Thyroid gland (tissue), 4 donors: Measurements from ENCODE around the gene TXNDC11. TPM values are rescaled to one million over a fixed set of nuclear protein-coding genes. Genes with fewer than 3 reads are reported as not detected.

Source experiments
- DNase-seq, 2 donors: peaks; one replicate each; pipeline ENCODE4 v3.0.0-alpha.2; 2019
- H3K27ac ChIP-seq, 3 donors: fragments of 200-600 bp; sonication (generic); 1 replicate in 2 of 3; 2 replicates in 1 of 3; pipeline ENCODE4 v1.5.1; 2016 to 2019; ENCODE audit warnings: mild to moderate bottlenecking in 1 of 3, moderate library complexity in 1 of 3
- H3K27me3 ChIP-seq: fragments of 200-600 bp; sonication (generic); one replicate; pipeline ENCODE4 v1.5.1; 2019
- H3K36me3 ChIP-seq, 2 donors: fragments of 200-600 bp; sonication (generic); one replicate each; pipeline ENCODE4 v1.5.1; 2016 to 2019
- H3K4me1 ChIP-seq, 2 donors: fragments of 200-600 bp; sonication (generic); one replicate each; pipeline ENCODE4 v1.5.1; 2017 to 2019
- H3K4me3 ChIP-seq, 3 donors: fragments of 200-600 bp; sonication (generic); replicated peaks in 1 of 3; 1 replicate in 2 of 3; 2 replicates in 1 of 3; pipeline ENCODE4 v1.5.1; 2016; ENCODE audit warnings: mild to moderate bottlenecking in 1 of 3
- H3K9me3 ChIP-seq: fragments of 200-600 bp; sonication (generic); one replicate; pipeline ENCODE4 v1.5.1; 2017
- CTCF ChIP-seq, 6 experiments: fragments of 200-600 bp in 3 of 6; fragments of 450-650 bp in 3 of 6; sonication (generic) in 3 of 6; IDR thresholded peaks; one replicate each; pipeline ENCODE4 v1.5.1; 2016 to 2019; ENCODE audit warnings: antibody characterized with exemption in 6 of 6, mild to moderate bottlenecking in 2 of 6, inconsistent platforms in 1 of 6, moderate library complexity in 1 of 6
- POLR2A ChIP-seq, 2 donors: fragments of 450-650 bp; IDR thresholded peaks; one replicate each; pipeline ENCODE4 v1.6.1; 2017; ENCODE audit warnings: antibody characterized with exemption in 2 of 2, mild to moderate bottlenecking in 2 of 2, moderate library complexity in 1 of 2
- WGBS, 2 donors: methylation state at CpG; one replicate each; pipeline ENCODE4 v1.1.5; 2017; 5-methylcytosine and 5-hydroxymethylcytosine counted together
- intact Hi-C: fragments of 100-400 bp; cut with DNase I; formaldehyde crosslinking; loops from one replicate; pipeline ENCODE4 v1.15.1; 2023
- total RNA-seq, 4 donors: library from RNA; depleted of rRNA; stranded (reverse); fragments of >200 nt; gene quantifications; one replicate each; pipeline ENCODE4 v1.2.3, GENCODE V29; 2016

The TXNDC11 gene
- total RNA-seq, 4 donors from 2014 or later = 77.3 to 135 (median 115) TPM

GRCh38 chr16:11658896-11659708, 83.6 kb downstream of the TXNDC11 start:
- intact Hi-C loops = no loop called here
- no peak overlapping the region for H3K27ac ChIP-seq
- H3K36me3 ChIP-seq = no peaks in the 10 kb centered on the region
- TF ChIP-seq CTCF (IDR thresholded peaks at IDR 0.05) (no peak), POLR2A (IDR thresholded peaks at IDR 0.05) (no peak)
- H3K27me3 ChIP-seq = no peaks in the 10 kb centered on the region
- DNase-seq = no peak
- WGBS, 2 donors = 71 to 80% methylated on average over 14 of the region's 19 CpGs
- peaks cover 0 to 11% of the 10 kb centered on the region in 2 donors for H3K4me1 ChIP-seq
- H3K9me3 ChIP-seq = no peaks in the 10 kb centered on the region
- H3K4me3 ChIP-seq = no peak overlapping the region

GRCh38 chr16:11657556-11657955, 85.1 kb downstream of the TXNDC11 start:
- WGBS, 2 donors = 66 to 78% methylated on average over 8 of the region's 8 CpGs
- DNase-seq = no peak
- Histone ChIP-seq H3K27me3 (no peaks in the 10 kb centered on the region), H3K4me3 (no peak overlapping the region), H3K9me3 (no peaks in the 10 kb centered on the region), H3K27ac (no peak overlapping the region), H3K4me1 (peaks cover 0 to 11% of the 10 kb centered on the region in 2 donors), H3K36me3 (no peaks in the 10 kb centered on the region)
- TF ChIP-seq POLR2A (IDR thresholded peaks at IDR 0.05) (no peak), CTCF (IDR thresholded peaks at IDR 0.05) (no peak)
- intact Hi-C loops = no loop called here

GRCh38 chr16:11655655-11656054, 87.0 kb downstream of the TXNDC11 start:
- Histone ChIP-seq H3K9me3 (no peaks in the 10 kb centered on the region), H3K4me3 (no peak overlapping the region), H3K27me3 (no peaks in the 10 kb centered on the region), H3K36me3 (no peaks in the 10 kb centered on the region), H3K4me1 (peaks cover 0 to 11% of the 10 kb centered on the region in 2 donors), H3K27ac (no peak overlapping the region)
- DNase-seq = no peak
- intact Hi-C loops = no loop called here
- 86 to 90% methylated on average over 7 of the region's 7 CpGs for WGBS, 2 donors
- no peak for TF ChIP-seq POLR2A (IDR thresholded peaks at IDR 0.05)
- TF ChIP-seq CTCF (IDR thresholded peaks at IDR 0.05) = no peak

- no peak for DNase-seq
- Histone ChIP-seq H3K27ac (no peak overlapping the region), H3K36me3 (no peaks in the 10 kb centered on the region), H3K9me3 (no peaks in the 10 kb centered on the region), H3K27me3 (no peaks in the 10 kb centered on the region), H3K4me3 (no peak overlapping the region), H3K4me1 (peaks cover 0 to 3% of the 10 kb centered on the region in 2 donors)
- intact Hi-C loops = no loop called here
- TF ChIP-seq POLR2A (IDR thresholded peaks at IDR 0.05) (no peak), CTCF (IDR thresholded peaks at IDR 0.05) (no peak)
- 80 to 83% methylated on average over 8 of the region's 8 CpGs for WGBS, 2 donors
Measured at GRCh38 chr16:11651796-11652195, 90.9 kb downstream of the TXNDC11 start.
